GM12865 (cell line): ENCODE results near the gene RAB1B.

Source experiments
- DNase-seq: peaks from one replicate; pipeline ENCODE4 v3.0.0; 2010; ENCODE audit warnings: low read depth
- H3K4me3 ChIP-seq: 2 replicates; pipeline ENCODE4 v1.5.1; 2011; ENCODE audit warnings: mild to moderate bottlenecking, low read depth, low read length, control low read depth
- CTCF ChIP-seq: IDR thresholded peaks from 2 replicates; pipeline ENCODE4 v1.5.1; 2011; ENCODE audit warnings: low read length, control low read depth, low read depth, inconsistent platforms; ENCODE audit not compliant: insufficient read depth; ENCODE audit errors: missing control alignments

RAB1B gene

GRCh38 chr11:66288671-66289547 is 20.5 kb downstream of the RAB1B start, which contains the start of gene YIF1A:
Gene YIF1A (minus strand): TSS chr11:66289143. CDS start chr11:66288985, 158 bp downstream.
- H3K4me3 ChIP-seq, result peak within 1 kb of the TSS; percentile 80

GRCh38 chr11:66289548-66290329 is 21.3 kb downstream of the RAB1B start:
- no peak for TF ChIP-seq CTCF
- DNase-seq, result peak; percentile 87
- peak overlapping the region; percentile 60 for H3K4me3 ChIP-seq

More at GRCh38 chr11:66288671-66289547, 20.5 kb downstream of the RAB1B start, which contains the start of gene YIF1A:
- DNase-seq, result peak; percentile 100
- TF ChIP-seq CTCF, result no peak

GRCh38 chr11:66290330-66290621 is 21.8 kb downstream of the RAB1B start:
- H3K4me3 ChIP-seq, result no peak overlapping the region
- DNase-seq, result no peak
- no peak for TF ChIP-seq CTCF

- DNase-seq, result no peak
- no peak for TF ChIP-seq CTCF
- no peak overlapping the region for H3K4me3 ChIP-seq
Measured at GRCh38 chr11:66291303-66291705, 22.9 kb downstream of the RAB1B start.

- no peak for DNase-seq
- TF ChIP-seq CTCF, result no peak
- no peak within 1 kb of the TSS for H3K4me3 ChIP-seq
Measured at GRCh38 chr11:66291706-66292542, 23.5 kb downstream of the RAB1B start, which contains the start of gene TMEM151A. Gene TMEM151A (plus strand): TSS chr11:66291894. CDS start chr11:66292014, 120 bp downstream.

GRCh38 chr11:66292543-66293332 is 24.3 kb downstream of the RAB1B start:
- DNase-seq, result no peak
- TF ChIP-seq CTCF, result no peak
- no peak overlapping the region for H3K4me3 ChIP-seq
